Gastroesophageal sphincter (tissue), 3 donors: Measurements from ENCODE around the gene SLCO1B1.

ENCODE experiments used
- EP300 ChIP-seq: sonication (generic); formaldehyde crosslinking; IDR thresholded peaks from one replicate; pipeline ENCODE4 v1.6.1; 2017; ENCODE audit warnings: antibody characterized with exemption, mild to moderate bottlenecking
- POLR2A ChIP-seq, 2 donors: fragments of 450-650 bp; IDR thresholded peaks; one replicate each; pipeline ENCODE4 v1.6.1; 2017; ENCODE audit warnings: antibody characterized with exemption in 2 of 2, mild to moderate bottlenecking in 2 of 2, moderate library complexity in 1 of 2
- POLR2AphosphoS5 ChIP-seq: sonication (generic); formaldehyde crosslinking; IDR thresholded peaks from one replicate; pipeline ENCODE4 v1.6.1; 2017; ENCODE audit warnings: antibody characterized with exemption
- TF ChIP-seq, protein P1 (sequence below), 4 experiments: fragments of 200-600 bp in 2 of 4; fragments of 450-650 bp in 2 of 4; sonication (generic) in 1 of 4; IDR thresholded peaks; one replicate each; pipeline ENCODE4 v1.5.1; 2017 to 2019; ENCODE audit warnings: antibody characterized with exemption in 4 of 4, mild to moderate bottlenecking in 2 of 4, moderate library complexity in 2 of 4

DNA sequence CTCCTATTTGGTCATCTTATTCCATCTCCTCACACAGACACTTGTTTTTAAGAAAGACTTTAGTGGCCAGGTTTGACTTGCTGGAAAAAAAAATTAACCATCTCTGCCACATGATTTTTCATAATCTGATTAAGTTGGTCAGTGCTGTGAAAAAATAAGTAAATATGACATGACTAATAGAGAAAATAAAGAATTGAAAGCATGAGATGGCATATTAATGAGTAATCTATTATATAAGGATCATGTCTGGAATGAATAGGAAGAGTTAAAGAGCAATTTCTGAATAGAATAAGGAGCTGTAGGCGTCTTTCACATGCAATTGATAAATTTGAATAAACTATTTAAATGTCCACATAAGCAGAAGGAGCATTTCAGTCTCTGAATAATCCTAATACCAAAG, 12.2 kb upstream of the SLCO1B1 start:
- TF ChIP-seq, protein P1, sequence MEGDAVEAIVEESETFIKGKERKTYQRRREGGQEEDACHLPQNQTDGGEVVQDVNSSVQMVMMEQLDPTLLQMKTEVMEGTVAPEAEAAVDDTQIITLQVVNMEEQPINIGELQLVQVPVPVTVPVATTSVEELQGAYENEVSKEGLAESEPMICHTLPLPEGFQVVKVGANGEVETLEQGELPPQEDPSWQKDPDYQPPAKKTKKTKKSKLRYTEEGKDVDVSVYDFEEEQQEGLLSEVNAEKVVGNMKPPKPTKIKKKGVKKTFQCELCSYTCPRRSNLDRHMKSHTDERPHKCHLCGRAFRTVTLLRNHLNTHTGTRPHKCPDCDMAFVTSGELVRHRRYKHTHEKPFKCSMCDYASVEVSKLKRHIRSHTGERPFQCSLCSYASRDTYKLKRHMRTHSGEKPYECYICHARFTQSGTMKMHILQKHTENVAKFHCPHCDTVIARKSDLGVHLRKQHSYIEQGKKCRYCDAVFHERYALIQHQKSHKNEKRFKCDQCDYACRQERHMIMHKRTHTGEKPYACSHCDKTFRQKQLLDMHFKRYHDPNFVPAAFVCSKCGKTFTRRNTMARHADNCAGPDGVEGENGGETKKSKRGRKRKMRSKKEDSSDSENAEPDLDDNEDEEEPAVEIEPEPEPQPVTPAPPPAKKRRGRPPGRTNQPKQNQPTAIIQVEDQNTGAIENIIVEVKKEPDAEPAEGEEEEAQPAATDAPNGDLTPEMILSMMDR (IDR thresholded peaks at IDR 0.05): no peak
- TF ChIP-seq POLR2A (IDR thresholded peaks at IDR 0.05) (no peak), POLR2AphosphoS5 (no peak), EP300 (no peak)
